SK-N-MC (cell line): ENCODE data around the gene SMIM23.
"Not testable (repeated sequence)": the region's sequence is repeated elsewhere in the genome, so short reads cannot be mapped to it uniquely, and the experiment has no call there.

Source experiments
- DNase-seq: peaks from one replicate; pipeline ENCODE4 v3.0.0-alpha.2; 2011; ENCODE audit warnings: low read depth, low spot score
- H3K27ac ChIP-seq: fragments of 200-600 bp; sonication (generic); 2 replicates; pipeline ENCODE4 v1.5.1; 2016; ENCODE audit warnings: mixed run types
- H3K36me3 ChIP-seq: fragments of 200-600 bp; sonication (generic); 2 replicates; pipeline ENCODE4 v1.6.1; 2017; ENCODE audit warnings: antibody characterized with exemption, low read length, mixed read lengths; ENCODE audit not compliant: insufficient read depth
- H3K4me3 ChIP-seq: fragments of 200-600 bp; sonication (generic); 2 replicates; pipeline ENCODE4 v1.5.1; 2016
- H3K9ac ChIP-seq: fragments of 200-600 bp; sonication (generic); 2 replicates; pipeline ENCODE4 v1.8.0; 2017; ENCODE audit warnings: mixed run types, mixed read lengths; ENCODE audit not compliant: insufficient read length
- H3K9me3 ChIP-seq: fragments of 200-600 bp; sonication (generic); 2 replicates; pipeline ENCODE4 v1.6.1; 2017; ENCODE audit warnings: low read depth, mild to moderate bottlenecking, antibody characterized with exemption, low read length, moderate library complexity, mixed read lengths
- EZH2 ChIP-seq: fragments of 200-600 bp; sonication (generic); IDR thresholded peaks from one replicate; pipeline ENCODE4 v1.6.1; 2017; ENCODE audit warnings: antibody characterized with exemption
- FOXP2 ChIP-seq: optimal IDR thresholded peaks from 2 replicates; pipeline ENCODE3; 2011; ENCODE audit warnings: mild to moderate bottlenecking, moderate library complexity; ENCODE audit not compliant: insufficient read depth; ENCODE audit errors: extremely low read length, control extremely low read depth
- POLR2AphosphoS5 ChIP-seq: IDR thresholded peaks from 2 replicates; pipeline ENCODE4 v1.6.1; 2012; ENCODE audit warnings: mild to moderate bottlenecking, low read depth, low read length, borderline replicate concordance

Gene SMIM23

DNA sequence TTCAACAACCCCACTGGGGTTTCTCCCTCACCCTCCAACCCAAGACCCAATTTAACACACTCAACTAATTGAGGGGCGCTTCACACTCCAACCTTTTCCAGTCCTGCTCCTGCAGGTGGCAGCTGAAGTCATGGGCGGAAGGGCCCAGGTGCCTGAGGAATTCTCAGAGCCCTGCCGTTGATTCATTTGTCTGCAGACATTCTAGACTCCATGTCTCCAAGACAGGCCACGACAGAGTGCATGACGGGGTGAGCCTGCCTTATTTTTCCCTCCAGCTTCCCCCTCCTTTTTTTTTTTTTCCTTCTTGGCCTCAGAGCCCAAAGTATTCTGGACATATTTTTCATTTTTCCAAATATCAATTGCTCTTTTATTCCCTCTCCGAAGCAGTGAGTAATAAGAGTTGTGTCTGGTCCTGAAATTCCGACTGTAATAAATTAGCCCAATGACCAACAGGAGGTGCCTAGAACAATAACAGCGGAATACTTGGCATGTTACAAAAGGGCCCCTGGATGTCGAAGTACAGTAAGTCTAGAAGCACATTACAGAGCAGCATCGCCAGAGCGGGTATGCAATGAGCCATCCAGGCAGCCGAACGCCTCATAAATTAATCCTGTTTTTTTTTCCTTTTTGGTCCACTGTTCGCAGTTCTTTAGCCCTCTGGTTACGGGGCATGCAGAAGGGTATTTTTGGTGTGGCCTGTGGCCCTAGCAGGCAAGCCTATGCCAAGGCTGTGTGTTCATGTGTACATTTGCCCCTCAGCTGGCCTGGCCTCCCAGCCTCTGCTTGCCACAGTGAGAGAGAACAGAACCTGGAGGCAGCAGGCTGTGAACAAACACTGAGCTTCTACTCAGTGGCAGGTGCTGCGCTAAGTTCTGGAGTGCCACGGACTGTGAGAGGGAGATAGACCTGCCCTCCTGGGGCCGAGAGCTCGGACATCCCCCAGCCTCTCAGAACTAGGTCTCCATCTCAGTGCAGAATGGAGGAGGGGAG, 8.6 kb upstream of the SMIM23 start:
- Histone ChIP-seq H3K4me3 (no peak overlapping the region), H3K36me3 (no peaks in the 10 kb centered on the region), H3K9ac (no peak overlapping the region), H3K9me3 (no peaks in the 10 kb centered on the region), H3K27ac (no peak overlapping the region)
- TF ChIP-seq POLR2AphosphoS5 (no peak), EZH2 (no peak), FOXP2 (no peak)
- DNase-seq = no peak

DNA sequence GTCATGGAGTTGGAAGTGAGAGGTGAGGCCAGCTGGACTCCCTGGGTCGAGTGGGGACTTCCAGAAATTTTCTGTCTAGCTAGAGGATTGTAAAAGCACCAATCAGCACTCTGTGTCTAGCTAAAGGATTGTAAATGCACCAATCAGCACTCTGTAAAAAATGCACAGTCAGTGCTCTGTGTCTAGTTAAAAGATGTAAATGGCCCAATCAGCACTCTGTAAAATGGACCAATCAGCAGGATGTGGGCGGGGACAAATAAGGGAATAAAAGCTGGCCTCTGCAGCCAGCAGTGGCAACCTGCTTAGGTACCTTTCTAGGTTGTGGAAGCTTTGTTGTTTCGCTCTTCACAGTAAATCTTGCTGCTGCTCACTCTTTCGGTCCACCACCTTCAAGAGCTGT, 3.9 kb upstream of the SMIM23 start:
- H3K9ac ChIP-seq, H3K27ac ChIP-seq, H3K9me3 ChIP-seq, DNase-seq, H3K36me3 ChIP-seq, H3K4me3 ChIP-seq: not testable (repeated sequence)

DNA sequence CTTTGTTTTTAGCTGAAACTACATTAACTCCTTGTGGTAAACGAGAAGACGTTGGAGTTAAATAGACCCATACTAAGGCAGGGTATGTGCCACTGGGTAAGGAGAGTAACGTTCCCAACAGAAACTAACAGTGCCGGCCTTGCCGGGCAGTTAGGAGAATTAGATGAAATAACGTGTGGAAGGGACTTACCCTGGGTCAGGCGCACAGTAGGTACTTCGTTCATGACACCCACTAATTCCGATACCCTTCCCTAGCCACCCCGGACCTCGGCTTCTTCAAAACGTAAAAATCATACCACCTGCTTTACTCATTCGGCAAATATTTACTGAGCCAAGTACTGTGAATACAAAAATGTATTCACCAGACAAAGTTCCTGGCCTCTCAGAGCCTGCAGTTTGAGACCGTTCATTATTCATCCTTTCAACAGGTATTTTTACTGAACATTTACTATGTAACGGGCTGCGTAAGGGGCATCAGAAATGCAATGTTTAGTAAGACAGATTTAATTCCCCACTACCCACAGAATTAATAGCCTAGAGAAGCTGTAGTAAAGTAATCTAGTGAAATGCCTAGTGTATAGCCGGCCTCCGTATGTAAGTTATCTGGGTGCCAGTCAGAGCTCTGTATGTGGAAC, 3.2 kb upstream of the SMIM23 start:
- H3K4me3 ChIP-seq = no peak overlapping the region
- no peaks in the 10 kb centered on the region for H3K9me3 ChIP-seq
- no peak overlapping the region for H3K27ac ChIP-seq
- no peak for DNase-seq
- H3K9ac ChIP-seq = no peak overlapping the region
- TF ChIP-seq EZH2 = no peak
- no peak for TF ChIP-seq FOXP2
- no peak for TF ChIP-seq POLR2AphosphoS5
- no peaks in the 10 kb centered on the region for H3K36me3 ChIP-seq

DNA sequence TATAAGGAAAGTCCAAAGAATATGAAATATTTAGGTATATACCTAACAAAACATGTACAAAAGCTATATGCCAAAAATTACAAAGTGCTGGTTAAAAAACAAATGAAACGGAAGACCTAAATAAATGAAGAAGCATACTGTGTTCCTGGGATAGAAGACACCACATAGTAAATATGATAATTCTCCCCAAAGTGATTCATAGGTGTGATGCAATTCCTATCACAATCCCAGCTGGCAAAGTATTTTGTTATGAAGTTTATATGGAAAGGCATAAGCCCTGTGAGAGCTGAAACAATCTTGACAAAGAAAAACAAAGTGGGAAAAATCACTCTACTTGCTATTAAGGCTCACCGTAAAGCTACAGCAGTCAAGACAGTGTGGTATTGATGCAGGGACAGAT, 2.6 kb upstream of the SMIM23 start:
- Histone ChIP-seq H3K27ac (no peak overlapping the region), H3K36me3 (no peaks in the 10 kb centered on the region), H3K4me3 (no peak overlapping the region), H3K9ac (no peak overlapping the region), H3K9me3 (no peaks in the 10 kb centered on the region)
- no peak for DNase-seq
- TF ChIP-seq FOXP2 (no peak), POLR2AphosphoS5 (no peak), EZH2 (no peak)

DNA sequence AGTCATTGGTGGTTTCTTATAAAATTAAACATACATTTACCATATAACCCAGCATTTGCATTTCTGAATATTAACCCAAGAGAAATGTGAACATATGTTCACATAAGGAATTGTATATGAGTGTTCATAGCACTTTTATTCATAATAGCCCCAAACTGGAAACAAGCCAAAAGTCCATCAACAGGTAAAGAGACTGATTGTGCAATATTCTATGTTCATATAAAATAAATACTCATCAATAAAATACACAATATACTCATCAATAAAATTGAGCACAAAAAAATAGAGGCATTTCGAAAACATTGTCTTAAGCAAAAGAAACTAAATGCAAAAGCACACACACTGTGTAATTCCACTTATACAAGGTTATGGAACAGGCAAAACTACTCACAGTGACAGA, 3.7 kb downstream of the SMIM23 start:
- Histone ChIP-seq H3K27ac (no peak overlapping the region), H3K9ac (no peak overlapping the region), H3K4me3 (no peak overlapping the region), H3K9me3 (no peaks in the 10 kb centered on the region), H3K36me3 (no peaks in the 10 kb centered on the region)
- no peak for DNase-seq
- TF ChIP-seq FOXP2 = no peak
- TF ChIP-seq EZH2 = no peak
- no peak for TF ChIP-seq POLR2AphosphoS5

DNA sequence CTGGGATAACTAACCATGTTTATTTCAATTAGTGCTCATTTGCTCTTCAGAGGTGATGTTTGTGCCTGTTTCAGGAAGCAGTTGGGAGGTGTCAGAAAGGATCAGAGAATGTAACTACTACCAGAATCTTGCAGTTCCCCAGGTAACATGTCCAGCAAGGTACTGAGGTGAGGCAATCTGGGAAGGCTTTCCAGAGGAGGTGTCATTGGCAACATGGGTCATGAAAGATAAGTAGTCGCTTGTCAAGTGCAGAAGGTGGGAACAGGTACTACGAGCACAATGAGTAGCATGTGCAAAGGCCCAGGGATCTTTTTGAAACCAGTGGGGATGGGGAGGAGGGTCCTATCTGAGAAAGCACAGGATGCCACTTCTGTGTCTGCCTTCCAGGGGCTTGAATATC, 4.8 kb downstream of the SMIM23 start:
- H3K4me3 ChIP-seq = no peak overlapping the region
- no peaks in the 10 kb centered on the region for H3K36me3 ChIP-seq
- no peaks in the 10 kb centered on the region for H3K9me3 ChIP-seq
- no peak overlapping the region for H3K27ac ChIP-seq
- H3K9ac ChIP-seq = no peak overlapping the region
- no peak for DNase-seq
- no peak for TF ChIP-seq POLR2AphosphoS5
- TF ChIP-seq EZH2 = no peak
- no peak for TF ChIP-seq FOXP2

DNA sequence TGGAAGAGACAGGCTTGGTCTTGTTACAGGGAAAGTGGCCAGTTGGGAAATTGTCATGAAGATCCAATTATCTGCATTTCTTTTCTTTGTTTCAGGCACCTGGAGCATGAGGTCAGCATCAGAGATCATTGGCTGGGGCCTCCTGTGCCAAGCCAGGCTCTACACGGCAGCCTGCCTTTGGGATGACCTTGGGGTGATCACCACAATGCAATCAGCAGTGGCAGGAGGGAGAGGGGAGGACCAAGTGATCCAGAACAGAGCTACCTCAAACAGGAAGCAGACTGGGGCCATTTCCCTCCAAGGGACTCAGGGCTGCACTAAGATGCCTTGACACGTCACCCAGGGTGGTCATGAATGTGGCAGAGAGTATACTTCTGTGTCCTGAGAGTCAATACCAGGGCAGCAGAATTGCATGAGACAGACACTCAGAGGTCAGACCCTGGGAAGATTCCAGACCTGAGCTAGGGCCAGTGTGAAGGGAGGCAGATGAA, 8.9 kb downstream of the SMIM23 start:
- DNase-seq = no peak
- no peak overlapping the region for H3K27ac ChIP-seq
- no peak overlapping the region for H3K9ac ChIP-seq
- H3K9me3 ChIP-seq = no peaks in the 10 kb centered on the region
- no peak overlapping the region for H3K4me3 ChIP-seq
- no peak for TF ChIP-seq POLR2AphosphoS5
- TF ChIP-seq EZH2 = no peak
- TF ChIP-seq FOXP2 = no peak
- no peaks in the 10 kb centered on the region for H3K36me3 ChIP-seq

DNA sequence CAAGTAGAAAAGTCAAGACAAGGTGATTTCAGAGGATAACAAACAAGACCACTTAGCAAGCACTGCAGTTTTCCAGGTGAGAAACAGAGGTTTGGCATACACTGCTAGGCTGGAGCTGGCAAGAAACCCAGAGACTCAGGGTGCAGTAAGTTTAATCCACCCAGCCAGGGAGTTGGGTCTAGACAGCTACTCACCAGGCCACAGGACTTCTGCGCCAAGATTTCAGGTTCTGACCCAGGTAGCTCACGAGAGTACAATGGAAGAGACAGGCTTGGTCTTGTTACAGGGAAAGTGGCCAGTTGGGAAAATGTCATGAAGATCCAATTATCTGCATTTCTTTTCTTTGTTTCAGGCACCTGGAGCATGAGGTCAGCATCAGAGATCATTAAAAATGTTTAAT, 9.8 kb downstream of the SMIM23 start:
- Histone ChIP-seq H3K9me3 (no peaks in the 10 kb centered on the region), H3K4me3 (no peak overlapping the region), H3K36me3 (no peaks in the 10 kb centered on the region), H3K27ac (no peak overlapping the region), H3K9ac (no peak overlapping the region)
- TF ChIP-seq FOXP2 (no peak), EZH2 (no peak), POLR2AphosphoS5 (no peak)
- DNase-seq = no peak
